NCI-H128 (cell line): ENCODE data around the gene ELMO1.

Source experiments
- DNase-seq: peaks from one replicate; lab custom pipeline; 2025; ENCODE audit not compliant: unreplicated experiment; lab: John Stamatoyannopoulos, UW

ELMO1 gene

DNA sequence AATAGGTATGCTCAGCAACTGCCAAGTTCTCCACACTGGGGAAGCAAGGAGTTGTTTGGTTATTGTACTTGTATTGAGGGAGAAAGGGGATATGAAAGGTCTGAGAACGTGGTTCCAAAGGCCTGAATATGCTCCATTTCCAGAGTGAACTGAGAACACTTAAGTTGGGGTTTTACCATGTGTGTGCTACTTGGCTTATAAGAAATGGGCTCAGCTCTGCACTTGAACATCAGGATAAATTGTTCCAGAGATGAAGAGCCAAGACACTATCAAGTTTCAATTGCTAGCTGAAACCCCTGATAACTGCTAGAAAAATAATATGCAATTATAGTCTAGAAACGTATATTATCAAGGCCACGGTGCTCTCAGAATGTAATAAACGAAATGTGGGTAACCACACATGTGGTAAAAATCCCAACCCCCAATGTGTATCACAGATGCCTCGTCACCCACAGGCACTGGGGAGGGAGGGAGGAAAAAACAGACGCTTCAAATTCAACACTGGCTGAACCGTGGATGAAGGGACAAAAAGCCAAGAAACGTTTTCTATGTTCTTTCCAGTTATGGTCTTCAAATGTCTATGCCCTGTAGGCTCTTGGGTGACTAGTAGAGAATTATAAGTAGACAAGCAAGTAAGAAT lies 16.3 kb downstream of the ELMO1 start:
- DNase-seq, result no peak

DNA sequence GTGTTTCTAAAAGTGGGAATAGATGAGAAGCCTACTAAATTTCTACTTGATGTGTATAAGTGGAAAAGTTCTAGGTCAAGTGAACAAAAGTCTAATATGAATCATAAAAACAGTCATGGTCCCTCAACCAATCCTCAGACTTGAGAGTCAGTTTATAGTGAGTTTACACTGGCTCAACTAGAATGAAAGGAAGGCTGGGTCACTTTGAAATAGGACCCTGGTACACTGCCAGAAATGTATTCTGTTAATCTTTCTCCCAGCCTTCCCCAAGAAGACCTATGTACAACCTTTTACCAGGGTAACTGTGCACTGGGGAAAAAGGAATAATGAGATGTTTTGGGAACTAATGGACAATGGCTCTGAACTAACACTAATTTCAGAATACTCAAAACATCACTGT lies 17.3 kb downstream of the ELMO1 start:
- DNase-seq, result no peak

DNA sequence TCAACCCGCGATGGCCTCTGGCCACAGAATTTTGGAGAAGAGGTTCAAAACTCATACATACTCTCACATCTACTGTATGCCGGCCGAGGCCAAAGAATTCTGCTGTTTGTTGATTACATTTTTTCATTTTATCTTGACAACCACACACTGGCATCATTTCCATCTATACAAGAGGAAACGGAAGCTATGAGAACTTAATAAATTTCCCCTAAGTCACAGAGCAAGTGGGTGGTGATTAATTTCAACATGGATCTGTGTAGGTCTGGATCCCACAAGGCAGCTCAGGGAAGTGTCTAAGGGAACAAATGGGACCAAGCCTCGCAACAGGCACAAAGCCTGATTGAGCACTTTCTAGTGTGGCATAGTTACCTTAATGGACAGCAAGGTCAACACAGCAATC lies 18.0 kb downstream of the ELMO1 start:
- no peak for DNase-seq

DNA sequence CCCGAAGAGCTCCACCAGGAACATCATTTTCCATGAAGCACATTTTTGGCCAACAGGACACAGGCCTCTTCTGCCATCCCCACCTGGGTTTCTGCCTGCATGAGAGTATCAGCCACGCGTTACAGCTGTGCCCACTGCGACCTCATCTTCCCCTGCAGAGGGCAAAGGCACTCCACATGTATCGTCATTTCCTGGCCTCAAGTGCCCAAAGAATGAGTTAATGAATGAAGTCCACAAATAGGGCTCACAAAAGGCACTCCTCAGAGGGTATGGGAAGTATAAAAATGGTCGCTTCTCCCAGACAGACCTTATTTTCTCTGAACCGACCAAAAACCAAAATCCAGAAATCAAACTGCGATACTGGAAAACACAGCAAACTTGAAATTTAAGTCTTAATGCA lies 18.5 kb downstream of the ELMO1 start:
- no peak for DNase-seq

DNA sequence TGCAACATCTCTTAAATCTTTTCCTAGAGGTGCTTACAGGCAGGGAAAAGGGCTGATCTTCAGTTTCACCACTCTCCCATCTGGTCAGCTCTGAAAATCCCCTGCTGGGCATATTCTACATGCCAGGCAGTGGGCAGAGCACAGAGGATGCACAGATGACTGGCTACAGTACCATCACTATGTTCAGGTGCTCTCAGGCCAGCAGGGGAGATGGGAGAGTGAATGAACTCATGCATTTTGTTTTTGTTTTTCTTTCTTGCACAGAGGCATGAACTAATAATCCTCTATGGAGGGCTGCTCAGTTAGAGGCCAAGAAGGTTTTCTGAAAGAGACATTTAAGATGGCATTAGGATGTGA lies 19.3 kb downstream of the ELMO1 start:
- DNase-seq, result no peak

DNA sequence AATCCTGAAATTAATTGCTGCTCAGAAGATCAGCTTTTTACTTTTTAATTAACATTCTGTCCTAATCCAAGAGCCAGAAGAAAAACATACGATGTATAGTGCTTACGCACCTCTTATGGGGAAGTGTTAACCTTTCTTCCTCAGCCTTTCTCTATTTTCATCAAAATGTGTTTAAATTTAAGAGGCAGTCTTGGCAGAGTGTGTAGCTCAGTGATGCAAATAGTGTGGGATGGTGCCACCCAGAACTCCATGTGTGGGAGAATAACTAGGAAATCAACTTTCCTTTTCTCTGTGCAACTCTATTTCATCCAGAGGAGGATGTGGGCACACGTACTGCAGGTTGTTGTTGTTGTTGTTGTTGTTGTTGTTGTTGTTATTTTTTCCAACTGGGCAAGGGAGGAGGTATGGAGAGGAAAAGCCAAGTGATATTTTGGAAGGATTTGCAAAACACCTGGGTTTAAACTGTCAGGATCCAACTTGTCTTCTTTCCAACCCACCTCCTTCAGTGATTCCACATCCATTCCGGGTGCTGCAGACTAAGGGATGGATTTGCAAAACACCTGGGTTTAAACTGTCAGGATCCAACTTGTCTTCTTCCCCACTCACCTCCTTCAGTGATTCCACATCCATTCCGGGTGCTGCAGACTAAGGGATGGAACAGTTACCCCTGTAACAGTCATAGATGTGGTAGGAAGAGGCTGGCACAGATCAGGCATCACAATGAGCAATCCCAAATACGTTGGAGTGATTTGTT lies 19.8 kb downstream of the ELMO1 start:
- DNase-seq, result no peak

DNA sequence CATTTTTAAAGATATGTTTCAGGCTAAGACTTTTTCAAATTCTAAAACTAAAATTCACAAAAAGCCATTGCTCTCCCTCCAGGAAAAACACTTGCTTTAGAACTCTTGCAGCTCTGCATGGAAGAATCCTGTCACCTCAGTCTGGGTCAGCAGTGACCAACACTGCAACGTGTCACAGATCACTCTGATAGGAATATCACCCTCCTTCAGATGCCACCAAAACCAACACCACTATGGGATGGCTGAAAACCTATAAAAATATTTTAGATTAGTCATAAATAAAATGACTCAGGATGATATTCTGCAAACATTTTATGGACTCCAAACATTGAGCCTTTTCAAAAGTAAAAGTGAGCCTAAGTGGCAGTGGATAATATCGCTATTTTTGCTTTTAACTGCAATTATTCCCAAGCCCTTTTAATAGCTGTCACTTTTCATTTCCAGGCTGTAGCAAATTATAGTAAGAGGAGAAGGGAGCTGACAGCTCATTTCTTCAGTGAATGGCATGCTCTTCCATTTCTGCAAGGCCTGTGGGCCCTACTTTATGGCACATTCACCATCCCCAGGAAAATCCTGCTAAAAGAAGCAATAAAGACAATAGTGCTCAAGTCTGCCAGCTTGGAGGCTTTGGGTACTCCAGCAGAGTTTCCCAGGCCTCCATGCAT lies 21.3 kb downstream of the ELMO1 start:
- no peak for DNase-seq

DNA sequence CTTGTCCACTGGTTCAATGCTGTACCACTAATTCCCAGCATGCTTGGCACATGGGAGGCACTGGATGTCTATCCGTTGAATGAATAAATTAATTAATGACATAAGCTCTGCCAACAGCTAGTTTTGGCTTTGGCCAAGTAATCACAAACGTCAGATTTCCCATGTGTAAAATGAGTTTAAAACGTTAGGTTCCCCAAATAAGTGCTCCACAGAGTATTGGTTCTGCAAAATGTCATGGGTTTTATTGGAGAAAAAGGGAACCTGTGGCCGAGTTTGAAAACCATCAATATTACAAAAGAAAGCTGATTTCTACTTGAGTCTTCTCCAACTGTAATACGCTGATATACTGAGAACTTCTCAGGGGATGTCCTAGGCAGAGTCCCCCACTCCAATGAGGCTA lies 23.2 kb downstream of the ELMO1 start:
- no peak for DNase-seq

DNA sequence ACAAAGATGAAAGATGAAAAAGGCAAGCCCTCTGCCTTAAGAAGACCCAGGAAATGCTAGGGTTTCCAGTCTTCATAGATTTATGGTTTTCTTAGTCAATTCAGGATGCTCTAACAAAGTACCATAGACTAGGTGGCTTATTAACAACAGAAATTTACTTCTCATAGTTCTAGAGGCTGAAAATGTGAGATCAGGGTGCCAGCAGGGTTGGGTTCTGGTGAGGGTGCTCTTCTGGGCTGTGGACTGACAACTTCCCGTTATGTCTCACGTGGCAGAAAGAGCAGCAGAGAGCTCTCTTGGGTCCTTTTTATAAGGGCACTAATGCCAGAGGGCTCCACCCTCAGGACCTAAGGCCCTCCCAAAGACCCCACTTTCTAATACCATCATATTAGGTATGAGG lies 23.7 kb downstream of the ELMO1 start:
- no peak for DNase-seq

DNA sequence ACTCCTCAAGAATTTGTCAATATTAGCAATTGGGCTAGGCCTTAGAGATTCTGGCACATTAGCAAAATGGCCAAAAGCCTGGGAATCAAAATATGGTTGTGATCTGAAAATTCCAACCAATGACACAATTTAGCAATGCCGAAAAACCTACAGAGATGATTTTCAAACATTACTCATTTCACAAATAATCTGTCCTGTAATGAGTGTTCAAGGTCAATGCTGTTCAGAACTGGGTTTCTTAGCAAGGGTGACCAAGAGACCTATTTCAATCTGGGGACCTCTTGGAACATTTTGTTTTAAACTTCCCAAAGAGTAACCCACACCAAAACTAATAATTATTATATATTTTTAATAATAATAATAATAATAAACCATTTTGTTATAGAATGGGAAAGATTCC lies 24.1 kb downstream of the ELMO1 start:
- DNase-seq, result no peak

DNA sequence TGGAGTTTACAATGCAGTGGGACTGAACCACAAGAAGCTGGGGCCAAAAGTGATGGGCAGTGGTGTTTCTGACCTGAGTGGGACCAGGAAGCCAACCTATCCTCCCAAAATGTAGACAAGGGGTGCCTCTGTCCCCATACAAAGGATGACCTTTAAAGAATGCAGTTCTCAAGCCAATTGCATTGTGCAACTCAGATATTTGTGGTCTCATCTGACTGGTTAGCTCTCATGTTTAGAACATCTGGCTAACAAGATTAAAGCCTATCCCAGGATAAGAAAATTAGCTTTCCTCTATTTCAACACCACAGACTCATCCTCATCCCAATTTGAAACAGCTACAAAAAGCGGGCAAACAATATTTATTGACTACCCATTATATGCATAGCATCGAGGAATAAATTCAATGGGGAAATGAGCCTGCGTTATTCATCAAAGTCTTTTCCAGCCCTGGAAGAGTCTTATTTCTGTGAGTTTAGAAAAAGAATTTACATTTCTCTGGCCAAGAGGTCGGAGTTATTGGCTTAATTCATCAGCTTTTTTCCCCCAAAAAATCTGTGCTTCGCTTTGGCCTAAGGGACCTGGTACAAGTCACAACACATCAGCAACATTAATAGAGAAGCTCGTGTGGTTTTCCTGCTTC lies 26.7 kb downstream of the ELMO1 start:
- DNase-seq, result no peak

DNA sequence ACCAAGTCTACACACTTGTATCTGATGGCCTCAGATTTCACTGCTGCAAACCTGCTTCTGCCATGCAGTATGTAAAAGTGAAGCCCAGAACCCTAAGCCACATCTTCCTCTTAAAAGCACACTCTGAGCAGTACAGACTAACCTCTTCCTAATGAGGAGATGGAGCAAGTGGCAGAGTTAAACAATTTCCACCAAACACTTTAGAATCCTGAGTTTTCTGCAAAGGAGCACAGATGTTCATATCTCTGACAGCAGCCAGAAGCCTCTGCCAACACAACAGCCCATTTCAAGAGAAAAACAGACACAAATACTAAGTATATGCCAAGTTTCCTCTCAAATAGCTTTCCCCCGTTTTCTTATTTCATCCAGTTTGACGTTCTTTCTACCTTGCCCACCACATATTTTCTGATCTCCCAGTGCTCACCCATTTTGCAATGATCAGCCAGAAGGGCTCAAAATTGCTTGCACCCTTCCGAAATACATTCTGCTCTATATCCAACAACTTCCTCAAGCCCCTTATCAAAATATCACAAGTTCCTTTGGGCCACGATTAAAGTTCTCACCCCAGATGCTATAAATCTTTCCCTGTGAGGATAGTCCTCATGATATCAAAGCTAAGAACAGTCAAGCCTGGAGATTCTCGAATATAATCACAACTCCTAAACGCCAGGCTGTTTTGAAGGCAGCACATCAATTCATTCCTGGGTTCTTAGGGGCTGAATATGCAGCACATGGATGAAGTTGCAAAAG lies 27.5 kb downstream of the ELMO1 start:
- no peak for DNase-seq

DNA sequence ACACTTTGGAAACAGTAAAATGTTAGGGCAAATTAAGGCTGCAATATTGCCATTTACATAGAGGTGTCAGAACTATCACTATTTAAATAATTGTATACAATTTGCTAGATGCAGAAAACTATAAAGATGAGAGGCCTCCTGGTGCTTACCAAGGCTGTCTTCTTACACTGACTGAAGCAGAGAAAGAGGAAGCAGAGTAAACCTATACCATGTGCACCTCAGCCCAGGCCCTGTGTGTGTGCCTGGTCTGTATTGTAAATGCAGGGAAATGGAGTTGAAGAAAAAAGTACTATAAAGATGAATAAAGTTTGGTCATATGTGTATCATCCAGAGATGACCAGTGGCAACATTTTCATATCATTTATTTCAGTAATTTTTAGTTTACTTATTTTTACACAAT lies 29.2 kb downstream of the ELMO1 start:
- DNase-seq, result no peak

DNA sequence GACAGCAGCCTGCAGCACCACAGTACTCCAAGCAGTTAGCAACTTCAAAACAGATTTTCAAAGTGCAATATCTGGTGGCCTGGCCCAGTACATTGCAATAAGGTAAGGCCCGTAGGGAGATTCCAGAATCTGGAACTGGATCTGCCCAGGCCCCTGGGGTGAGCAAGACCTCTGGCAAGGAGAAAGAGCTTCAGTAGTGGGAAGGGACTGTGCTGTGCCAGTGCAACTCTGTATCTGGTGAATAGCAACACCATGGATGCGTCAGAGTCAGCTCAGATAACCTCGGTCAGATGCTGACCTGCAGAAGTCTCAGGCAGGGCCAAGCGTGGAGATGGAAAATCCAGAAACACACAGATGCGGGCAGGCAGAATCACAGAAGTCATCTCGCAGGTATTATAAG lies 30.3 kb downstream of the ELMO1 start:
- no peak for DNase-seq

DNA sequence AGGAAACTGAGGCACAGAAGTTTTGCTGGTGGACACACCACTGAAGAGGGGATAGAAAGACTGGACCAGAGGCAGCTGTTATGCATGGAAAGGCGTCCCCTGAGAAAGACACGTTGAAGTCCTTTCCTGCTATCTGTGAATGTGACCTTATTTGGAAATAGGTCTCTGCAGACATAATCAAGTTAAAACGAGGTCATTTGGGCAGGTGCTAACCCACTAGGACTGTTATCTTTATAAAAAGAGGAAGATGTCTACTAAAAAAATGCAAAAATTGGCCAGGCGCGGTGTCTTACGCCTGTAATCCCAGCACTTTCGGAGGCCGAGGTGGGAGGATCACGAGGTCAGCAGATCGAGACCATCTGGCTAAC lies 31.6 kb downstream of the ELMO1 start:
- no peak for DNase-seq

DNA sequence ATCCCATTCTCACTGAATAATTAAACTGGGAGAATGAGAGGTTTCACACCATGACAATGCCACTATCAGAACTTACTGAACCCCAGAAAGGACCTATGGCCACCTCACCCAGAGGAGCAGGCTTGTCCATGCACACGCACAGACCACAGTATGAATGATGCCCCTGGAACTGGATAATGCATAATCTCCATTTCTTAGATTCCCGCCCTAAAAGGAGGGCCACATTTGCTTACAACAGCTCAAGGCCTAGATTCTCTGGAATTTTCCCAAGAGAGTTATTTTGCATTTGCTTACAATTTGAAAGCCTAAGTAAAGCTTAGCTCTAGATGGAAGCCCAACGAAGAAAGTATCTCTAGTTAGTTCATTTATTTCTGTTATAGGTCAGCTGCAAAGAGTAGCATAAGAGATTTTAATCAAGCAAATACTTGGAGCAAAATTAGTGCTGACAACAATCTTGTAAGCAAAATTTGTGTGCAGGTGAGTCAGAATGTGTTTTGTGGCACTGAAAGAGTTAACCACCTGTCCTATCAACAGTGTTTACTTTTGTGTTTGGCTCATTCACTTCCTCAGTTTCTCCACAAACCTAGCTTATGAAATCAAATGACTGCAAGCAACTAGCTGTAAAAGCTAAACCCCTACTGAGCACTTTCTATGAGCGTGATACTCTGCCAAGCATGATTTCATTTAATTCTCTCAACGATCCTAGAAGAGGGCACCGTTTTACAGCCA lies 32.1 kb downstream of the ELMO1 start:
- no peak for DNase-seq

DNA sequence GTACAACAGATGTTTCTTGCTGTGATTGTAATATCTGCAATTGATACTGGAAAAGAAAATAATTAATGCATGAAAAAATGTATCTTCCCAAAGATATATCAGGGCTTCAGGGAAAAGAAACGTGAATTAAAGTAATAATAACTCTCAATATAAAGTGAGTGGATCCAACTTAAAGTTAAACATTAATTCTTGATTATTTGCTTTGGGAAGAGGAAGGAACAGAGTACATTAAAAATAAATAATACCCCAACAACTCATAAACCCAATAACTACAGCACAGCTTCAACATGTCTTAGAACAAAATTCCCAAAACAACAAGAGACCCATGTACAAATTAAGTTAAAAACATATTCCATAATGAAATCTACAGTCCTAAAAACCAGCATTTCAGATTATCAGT lies 33.0 kb downstream of the ELMO1 start:
- no peak for DNase-seq

DNA sequence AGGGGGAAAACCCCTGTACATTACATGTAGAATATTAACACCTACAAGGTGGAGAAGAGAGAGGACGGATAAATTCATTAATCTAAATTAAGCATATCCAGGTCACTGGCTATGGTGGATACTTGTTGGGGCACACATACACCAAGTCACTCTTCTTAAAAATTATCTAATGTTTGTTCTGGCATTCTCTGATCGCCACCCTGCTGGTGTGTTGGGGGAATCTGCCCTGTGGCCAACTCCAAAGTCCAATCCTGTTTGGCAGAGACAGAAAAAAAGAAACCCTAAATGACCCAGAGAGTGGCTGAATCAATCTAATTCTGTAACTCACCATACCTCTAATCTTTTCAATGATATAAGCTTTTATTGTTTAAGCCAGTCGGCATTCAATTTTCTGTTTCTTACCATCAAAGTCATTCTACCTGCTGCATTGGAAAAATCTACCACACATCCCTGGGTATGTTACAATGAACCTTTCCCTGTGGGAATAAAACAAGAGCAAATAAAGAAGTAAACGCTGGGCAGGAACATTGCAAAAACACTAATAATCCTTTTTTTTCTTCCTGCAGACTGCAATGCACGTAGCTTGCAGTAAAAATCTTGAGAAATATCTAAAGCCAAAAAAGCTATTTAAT lies 34.2 kb downstream of the ELMO1 start:
- no peak for DNase-seq

DNA sequence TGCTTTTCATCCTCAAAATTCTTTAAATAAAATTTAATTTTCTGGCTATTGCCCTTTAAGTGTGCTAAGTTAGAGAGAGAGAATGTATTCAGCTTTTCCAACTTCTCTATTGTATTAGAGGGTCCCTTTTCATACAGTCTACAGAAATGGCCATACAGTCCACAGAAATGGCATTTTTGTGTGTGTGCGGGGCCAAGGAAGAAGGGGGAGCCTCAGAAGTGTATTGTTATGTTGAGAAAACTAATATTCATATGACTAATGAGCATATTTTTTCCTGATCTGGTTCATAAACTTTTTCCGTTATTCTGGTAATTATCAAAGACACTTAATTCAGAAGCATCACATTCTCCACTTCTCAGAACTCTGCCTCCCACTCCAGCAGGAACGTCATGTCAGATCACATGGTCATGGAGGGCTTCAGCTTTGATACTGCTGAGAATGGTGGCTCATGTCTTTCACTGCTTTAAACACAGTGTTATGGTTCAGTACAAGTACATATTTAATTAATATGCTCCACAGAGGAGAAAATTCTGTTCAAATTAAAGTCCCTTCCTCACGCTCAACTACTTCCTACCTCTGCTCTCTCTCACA lies 37.1 kb downstream of the ELMO1 start:
- DNase-seq, result no peak
